Activated T-cell treated with anti-CD3 and anti-CD28 coated beads, Interleukin-2, amount 50 U/mL, for 48 hours (primary cell): ENCODE data around the gene RNH1.

Experiments used
- DNase-seq, 2 experiments: peaks; one replicate each; pipeline ENCODE4 v3.0.0-alpha.2; 2020

RNH1 gene

GRCh38 chr11:506995-507726 lies at the start of gene RNH1:
RNH1 (minus strand) TSS chr11:507242; CDS start chr11:502162, 5,080 bp downstream.
- DNase-seq = peak; percentile 100

GRCh38 chr11:555780-556661 lies 49.0 kb upstream of the RNH1 start:
- no peak for DNase-seq

DNA sequence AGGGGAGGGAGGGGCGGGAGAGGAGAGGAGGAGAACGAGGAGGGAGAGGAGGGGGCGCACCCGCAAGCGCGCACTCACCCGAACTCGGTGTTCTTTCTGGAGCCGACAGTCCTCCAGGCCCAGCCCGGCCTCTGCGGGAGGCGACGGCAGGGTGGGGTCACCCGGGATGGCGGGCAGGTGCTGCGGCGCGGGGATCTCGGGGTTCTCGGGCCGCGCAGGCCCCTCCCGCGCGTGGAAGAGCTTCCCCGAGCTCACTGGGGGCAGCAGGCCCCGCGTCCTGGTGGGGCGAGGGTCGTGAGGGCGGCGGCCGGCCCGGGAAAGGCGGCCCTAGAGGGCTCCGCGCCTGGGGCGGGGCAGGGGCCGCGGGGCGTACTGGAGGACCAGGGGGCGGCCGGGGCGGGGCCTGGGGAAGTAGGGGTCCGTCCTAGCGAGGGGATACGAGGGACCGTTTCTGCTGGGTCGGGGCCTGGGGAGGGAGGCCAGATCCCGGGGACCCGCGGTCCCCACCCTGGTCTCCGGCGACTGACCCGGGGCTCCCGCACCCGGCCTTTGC lies 48.3 kb upstream of the RNH1 start:
- DNase-seq = no peak

GRCh38 chr11:554428-555226 lies 47.6 kb upstream of the RNH1 start:
- peak; percentile 76 to 81 for DNase-seq

GRCh38 chr11:553988-554340 lies 46.9 kb upstream of the RNH1 start:
- no peak for DNase-seq

- no peak for DNase-seq
These were observed 46.3 kb upstream of the RNH1 start for GRCh38 chr11:553083-553987.

- no peak for DNase-seq
These were observed 44.6 kb upstream of the RNH1 start for GRCh38 chr11:551596-551995.

DNA sequence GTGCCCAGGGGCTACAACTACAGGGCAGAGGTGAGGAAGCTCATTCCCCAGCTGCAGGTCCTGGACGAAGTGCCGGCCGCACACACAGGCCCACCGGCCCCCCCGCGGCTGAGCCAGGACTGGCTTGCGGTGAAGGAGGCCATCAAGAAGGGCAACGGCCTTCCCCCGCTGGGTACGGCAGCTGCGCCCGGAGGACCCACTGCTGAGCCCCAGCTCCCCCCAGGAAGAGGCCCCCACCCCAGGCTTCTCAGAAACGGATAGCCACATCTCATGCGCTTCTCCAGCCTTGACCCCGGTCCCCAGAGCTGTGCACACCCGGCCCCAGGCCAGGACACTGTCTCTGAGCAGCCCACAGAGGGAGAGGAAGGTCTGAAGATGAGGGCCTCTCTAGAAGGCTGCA lies 44.1 kb upstream of the RNH1 start:
- no peak for DNase-seq

GRCh38 chr11:550746-551085 lies 43.7 kb upstream of the RNH1 start:
- DNase-seq = no peak

DNA sequence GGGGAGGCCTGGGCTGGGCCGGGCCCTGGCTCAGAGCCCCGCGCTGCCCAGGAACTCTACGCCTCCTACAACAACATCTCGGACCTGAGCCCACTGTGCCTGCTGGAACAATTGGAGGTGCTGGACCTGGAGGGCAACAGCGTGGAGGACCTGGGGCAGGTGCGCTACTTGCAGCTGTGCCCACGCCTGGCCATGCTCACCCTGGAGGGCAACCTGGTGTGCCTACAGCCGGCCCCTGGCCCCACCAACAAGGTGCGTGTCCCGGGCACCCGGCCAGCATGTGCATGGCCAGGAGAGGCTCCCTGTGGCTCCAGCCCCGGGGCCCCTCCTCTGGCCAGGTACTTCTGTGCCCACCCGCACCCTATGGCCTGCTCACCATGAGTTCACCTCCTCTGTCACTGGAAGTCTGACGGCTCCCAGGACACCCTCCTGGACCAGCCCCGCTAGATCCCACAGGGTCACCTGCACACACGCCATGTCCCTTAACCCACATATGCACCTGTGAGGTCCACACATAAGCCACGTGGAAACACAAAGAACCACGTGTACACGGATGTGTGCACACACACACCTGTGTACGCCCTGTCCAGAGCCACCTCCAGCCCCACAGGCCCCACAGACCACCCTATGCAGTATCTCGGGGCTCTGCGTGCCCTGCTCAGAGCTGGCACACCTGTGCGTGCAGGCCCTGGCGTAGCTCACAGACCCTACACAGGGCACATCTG lies 43.1 kb upstream of the RNH1 start:
- DNase-seq = no peak

DNA sequence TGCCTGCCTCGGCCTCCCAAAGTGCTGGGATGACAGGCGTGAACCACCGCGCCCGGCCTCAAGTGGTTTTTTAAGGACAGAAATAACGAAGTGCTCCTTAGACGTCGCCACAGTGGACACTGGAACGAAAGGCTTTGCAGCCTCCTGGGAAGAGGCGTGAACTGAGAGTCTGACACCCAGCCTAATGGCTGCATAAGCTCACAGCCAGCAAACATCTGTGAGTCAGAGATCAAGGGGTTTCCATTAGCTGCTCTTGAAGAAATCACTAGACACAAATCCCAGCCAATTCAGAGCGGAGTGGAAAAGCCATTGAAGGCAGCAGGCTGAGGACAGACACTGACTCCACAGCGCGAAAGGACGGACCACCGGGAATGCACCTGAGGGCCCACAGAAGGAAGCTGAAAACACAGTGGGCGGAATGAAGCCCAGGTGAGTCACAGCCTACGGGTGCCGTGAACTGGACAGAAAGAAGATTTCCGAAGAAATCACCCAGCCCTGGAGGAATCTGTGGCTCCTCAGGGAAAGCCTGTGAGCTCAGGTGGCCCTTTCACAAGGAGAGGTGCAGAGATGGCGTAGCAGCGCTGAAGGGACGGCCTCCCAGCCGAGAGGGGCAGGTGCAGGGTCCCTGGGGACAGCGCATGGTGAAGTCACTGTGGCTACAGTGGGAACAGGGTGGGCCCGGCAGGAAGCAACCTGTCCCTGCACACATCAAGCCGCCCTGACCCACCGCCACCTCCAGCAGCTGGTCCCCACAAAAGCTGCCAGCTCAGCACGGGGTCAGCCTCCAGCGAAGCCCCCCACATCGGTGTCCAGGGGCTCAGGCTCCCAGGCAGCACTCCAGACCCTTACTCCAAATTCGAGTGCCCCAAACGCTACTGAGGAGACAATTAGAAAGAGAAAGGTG lies 41.9 kb upstream of the RNH1 start:
- DNase-seq = no peak

- DNase-seq = no peak
These were observed 38.1 kb upstream of the RNH1 start for GRCh38 chr11:545171-545570.

DNA sequence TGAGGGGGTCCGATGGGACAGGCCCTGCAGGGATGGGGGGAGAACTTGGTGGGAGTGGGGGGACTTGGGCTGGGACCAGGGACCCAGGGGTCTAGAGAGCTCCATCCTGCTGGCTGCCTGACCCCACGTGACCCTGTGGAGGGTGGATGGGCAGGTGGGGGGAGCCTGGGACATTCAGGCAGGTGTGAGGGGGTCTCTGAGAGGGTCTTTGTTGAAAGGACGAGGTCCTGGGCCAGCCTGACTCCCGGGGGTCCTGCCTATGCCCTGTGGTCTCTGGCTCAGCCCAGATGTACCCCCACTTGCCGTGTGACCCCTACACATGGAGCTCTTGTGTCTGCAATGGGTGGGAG lies 37.8 kb upstream of the RNH1 start:
- no peak for DNase-seq

- DNase-seq = no peak
These were observed 34.4 kb upstream of the RNH1 start for GRCh38 chr11:541433-541885.

DNA sequence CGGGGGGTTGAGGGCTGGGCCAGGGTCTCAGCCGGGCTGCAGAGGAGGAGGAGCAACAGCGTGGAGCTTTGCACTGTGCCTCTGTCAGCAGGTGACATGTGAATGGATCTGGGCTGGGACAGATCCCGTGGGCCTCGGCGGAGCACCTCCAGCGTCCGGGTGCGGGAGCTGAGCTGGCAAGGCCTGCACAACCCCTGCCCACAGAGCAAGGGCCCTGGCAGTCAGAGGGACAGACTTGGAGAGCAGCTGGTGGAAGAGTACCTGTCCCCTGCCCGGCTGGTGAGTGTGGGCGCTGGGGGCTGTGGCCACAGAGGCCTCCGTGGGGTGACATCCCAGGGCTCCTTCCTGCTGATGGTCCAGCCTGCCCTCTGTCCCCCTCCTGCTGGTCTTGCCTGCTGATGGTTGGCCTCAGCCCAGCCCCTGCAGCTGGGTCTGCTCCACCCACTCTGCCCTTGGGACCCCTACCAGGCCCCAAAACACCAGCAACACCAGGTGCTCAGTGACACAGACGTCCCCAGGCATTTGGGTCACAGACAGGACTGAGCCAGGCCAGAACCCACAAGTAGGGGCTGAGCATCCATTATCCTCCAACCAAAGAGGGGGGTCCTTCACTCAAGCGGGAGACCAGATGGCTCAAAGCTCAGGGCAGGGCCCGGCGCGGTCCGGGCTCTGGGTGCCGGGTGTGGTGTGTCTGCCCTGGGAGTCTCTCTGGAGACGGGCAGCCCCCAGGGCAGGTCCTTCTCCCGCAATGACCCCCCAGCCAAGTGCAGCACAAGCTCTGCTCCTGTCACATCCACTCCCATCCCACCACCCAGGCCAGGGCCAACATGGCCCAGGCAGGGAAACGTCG lies 33.8 kb upstream of the RNH1 start:
- DNase-seq = no peak

DNA sequence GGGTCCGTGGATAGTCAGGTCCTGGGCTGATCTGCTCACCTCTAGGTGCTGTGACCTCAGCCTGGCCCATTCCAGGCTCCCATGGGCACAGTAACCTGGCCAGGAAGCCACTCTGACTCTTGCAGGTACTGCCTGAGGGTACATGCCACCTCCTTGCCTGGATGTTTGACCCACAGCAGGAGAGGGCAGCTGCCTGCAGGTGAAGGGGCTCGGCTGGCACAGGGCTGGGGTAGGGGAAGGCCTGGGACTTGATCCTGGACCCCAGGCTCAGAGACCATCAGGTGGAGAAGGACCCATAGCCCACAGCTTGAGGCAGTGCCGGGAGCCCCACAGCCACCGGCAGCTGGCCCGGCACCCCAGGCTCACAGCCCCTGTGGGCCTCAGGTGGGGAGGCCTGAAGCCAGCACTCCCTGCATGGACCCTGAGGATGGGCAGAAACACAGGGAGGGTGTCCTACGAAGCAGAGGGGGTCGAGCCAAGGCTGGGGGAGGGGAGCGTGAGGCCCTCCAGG lies 33.0 kb upstream of the RNH1 start:
- DNase-seq = no peak

DNA sequence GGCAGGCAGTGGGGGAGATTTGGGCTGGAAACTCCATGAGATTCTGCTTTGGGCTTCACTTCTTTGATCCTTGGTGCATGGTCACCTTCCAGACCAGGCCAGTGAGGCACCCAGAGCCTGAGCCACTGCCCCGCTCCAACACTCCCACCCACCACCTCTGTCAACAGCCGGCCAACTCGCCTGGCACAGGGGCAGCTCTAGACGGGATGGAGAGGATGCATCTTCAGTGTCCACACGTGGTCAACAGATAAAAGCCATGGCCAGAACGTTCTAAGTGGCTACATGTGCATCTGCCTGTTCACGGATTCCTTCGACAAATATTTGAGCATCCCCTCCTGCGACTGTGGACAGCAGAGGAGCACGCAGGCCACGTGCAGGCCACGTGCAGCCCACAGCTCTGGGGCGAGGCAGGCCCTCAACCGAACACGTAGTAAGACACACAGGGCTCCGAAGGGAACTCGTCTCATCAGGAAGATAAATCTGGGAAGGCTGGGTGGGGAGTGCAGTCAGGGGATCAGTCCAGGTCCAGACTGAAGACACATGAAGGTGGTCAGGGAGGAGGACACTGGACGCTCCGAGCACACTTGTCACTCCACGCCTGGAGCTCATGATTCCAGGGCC lies 31.5 kb upstream of the RNH1 start:
- no peak for DNase-seq

DNA sequence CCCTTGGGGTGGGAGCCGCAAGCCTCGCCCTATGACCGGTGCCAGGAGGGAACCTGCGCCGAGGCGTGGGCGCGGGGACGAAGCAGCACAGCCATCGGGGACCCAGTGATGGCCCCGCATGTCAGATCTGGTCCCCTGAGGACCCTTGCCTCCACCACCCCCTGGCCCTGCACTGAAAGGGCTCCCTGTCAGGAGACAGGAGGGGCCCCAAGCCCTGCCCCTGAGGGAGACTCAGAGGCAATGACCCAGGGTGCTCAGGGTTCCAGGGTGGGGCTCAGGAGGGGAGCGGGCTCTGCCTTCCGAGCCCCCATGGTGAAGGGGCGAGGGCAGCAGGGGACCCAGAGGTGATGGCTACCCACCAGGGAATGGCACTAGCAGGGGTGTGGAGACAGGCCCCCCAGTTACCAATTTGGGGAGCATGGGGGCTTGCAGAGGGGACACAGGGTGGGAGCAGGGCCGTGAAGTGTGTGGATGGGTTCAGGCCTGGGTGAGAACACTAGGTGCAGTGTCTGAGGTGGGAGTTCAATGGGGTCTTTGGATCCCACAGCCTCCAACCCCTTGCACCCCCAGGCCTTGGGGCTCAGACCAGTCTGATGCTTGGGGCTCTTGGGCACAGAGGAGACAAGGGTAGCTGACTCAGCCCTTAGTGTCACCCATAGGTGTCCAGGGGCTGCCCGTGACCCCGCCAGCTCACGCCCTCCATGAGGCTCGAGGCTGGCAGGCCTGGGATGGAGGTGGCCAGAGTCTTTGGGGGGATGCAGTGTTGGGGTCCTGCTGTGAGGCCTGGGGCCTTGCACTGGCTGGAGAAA lies 30.8 kb upstream of the RNH1 start:
- DNase-seq = no peak
